ENCODE measurements around the gene GAL3ST1.
"Not testable (repeated sequence)": the region's sequence is repeated elsewhere in the genome, so short reads cannot be mapped to it uniquely, and the experiment has no call there.

GAL3ST1 gene

GRCh38 chr22:30598986-30599385, 24.5 kb upstream of the GAL3ST1 start:
- in situ Hi-C loops (cut with HindIII; ENCODE audit: low sequenced_read_pairs), result no loop called here

GRCh38 chr22:30596886-30597285, 22.4 kb upstream of the GAL3ST1 start:
- in situ Hi-C loops (cut with HindIII; ENCODE audit: low sequenced_read_pairs), result no loop called here

- in situ Hi-C loops (cut with HindIII; ENCODE audit: low sequenced_read_pairs), result no loop called here
Measured at GRCh38 chr22:30596199-30596598, 21.7 kb upstream of the GAL3ST1 start.

GRCh38 chr22:30592360-30592713, 17.9 kb upstream of the GAL3ST1 start:
- in situ Hi-C loops (cut with HindIII; ENCODE audit: low sequenced_read_pairs), result not testable (repeated sequence)

GRCh38 chr22:30591588-30592359, 17.3 kb upstream of the GAL3ST1 start, which contains the start of gene PES1:
PES1 (minus strand) TSS chr22:30591910; CDS start chr22:30591833, 77 bp downstream.
- in situ Hi-C loops (cut with HindIII; ENCODE audit: low sequenced_read_pairs), result no loop called here

- in situ Hi-C loops (cut with HindIII; ENCODE audit: low sequenced_read_pairs), result no loop called here
Measured at GRCh38 chr22:30591191-30591587, 16.7 kb upstream of the GAL3ST1 start.

- in situ Hi-C loops (cut with HindIII; ENCODE audit: low sequenced_read_pairs), result no loop called here
Measured at GRCh38 chr22:30586414-30586813, 11.9 kb upstream of the GAL3ST1 start.

DNA sequence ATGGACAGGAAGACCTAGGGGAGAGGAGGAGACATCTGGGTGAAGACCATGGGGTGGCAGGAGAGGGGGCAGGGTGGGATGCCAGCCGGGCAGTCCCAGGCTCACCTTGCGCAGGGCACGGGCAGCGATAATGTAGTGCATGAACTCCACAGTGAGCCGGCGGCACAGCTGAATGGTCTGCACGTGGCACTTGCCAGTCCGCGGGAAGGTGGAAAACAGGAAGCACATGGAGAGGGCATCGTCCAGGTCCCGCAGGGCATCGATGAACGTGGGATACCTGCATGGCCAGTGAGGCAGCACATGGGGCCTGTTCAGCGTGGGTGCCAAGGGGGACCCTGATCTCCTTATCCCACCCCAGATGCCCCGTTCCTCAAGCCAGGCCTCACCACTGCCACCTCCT, 10.0 kb upstream of the GAL3ST1 start:
- in situ Hi-C loops (cut with HindIII; ENCODE audit: low sequenced_read_pairs), result no loop called here

DNA sequence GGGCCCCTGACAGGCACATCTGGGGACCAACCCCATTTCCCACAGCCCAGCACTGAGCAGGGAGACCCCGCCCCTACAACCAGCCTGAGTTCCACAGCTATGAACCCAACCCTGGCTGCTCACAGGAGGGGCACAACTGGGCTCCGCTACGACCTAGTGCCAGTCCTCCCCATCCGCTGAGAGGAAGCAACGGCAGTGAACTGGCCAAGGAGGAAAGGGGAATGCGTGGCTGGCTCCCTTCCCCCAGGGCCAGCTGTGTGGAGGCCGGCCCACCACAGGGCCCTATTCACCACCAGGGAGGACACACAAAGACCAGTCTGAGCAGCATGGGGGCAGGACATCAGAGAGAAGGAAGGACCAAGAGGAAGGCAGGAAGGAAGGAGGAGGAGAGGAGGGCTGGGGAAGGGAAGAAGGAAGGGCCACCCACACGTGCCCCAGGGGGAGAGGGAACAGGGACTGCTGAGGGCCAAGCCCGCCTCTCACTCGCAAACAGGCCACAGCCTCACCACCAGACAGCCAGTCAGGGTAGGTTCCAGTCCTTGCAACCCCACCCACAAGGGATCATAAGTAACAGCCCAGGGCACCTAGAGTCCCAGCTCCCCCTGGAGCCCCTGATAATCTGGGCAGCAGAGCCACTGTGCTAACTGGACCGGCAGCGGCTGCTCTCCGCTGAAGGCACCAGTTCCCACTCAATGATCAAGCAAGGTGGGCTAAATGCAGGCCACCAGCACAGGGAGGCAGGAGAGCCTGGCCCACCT, 8.5 kb upstream of the GAL3ST1 start:
- in situ Hi-C loops (cut with HindIII; ENCODE audit: low sequenced_read_pairs), result no loop called here

GRCh38 chr22:30582051-30582450, 7.6 kb upstream of the GAL3ST1 start:
- in situ Hi-C loops (cut with HindIII; ENCODE audit: low sequenced_read_pairs), result no loop called here

DNA sequence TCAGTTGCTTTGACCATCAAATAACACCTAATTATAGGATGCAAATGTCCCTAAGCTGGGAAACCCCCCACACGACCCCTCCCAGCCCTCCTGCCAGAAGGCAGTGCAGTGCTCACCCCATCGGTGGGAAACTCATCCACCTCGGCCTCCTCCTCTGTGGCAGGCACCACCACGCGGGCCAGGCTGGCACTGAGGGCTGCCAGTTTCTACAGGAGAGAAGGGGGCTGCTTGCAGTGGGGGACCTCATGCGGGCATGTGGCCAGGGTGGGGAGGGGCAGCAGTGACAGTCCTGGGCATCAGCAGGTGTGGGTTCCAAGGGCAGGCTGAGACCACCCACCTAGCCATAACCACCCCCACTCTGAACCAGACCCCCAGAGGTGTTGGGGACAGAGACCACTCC, 6.4 kb upstream of the GAL3ST1 start:
- in situ Hi-C loops (cut with HindIII; ENCODE audit: low sequenced_read_pairs), result no loop called here

- in situ Hi-C loops (cut with HindIII; ENCODE audit: low sequenced_read_pairs), result no loop called here
Measured at GRCh38 chr22:30578481-30578880, 4.0 kb upstream of the GAL3ST1 start.

GRCh38 chr22:30575859-30576258, 1.4 kb upstream of the GAL3ST1 start:
- in situ Hi-C loops (cut with HindIII; ENCODE audit: low sequenced_read_pairs), result no loop called here

- in situ Hi-C loops (cut with HindIII; ENCODE audit: low sequenced_read_pairs), result no loop called here
Measured at GRCh38 chr22:30574997-30575671, 669 bp upstream of the GAL3ST1 start.

DNA sequence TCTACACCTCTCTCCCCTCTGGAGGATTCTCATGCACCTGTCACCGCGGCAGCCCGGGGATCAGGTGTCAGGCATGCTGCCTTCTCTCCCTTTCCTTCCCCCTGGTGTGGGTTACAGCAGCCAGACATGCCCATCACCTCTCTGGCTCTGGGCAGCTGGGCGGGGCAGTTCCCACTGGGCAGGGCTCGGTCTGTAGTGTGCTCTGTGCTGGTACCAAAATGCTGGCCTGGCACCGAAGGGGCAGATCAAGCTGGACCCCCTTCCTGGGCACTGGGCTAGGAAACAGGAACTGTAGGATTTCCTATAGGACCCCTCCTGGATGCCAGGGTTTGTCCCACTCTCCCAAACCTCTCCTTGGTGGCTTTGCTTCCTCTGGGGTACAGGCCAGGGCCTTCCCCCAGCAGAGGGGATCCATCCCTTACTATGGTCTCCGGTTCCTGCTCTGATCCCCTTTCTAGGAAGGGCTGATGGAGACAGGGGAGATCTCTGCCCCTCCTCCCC, 821 bp downstream of the GAL3ST1 start:
- in situ Hi-C loops (cut with HindIII; ENCODE audit: low sequenced_read_pairs), result no loop called here

- in situ Hi-C loops (cut with HindIII; ENCODE audit: low sequenced_read_pairs), result no loop called here
Measured at GRCh38 chr22:30572840-30573593, 1.4 kb downstream of the GAL3ST1 start.

DNA sequence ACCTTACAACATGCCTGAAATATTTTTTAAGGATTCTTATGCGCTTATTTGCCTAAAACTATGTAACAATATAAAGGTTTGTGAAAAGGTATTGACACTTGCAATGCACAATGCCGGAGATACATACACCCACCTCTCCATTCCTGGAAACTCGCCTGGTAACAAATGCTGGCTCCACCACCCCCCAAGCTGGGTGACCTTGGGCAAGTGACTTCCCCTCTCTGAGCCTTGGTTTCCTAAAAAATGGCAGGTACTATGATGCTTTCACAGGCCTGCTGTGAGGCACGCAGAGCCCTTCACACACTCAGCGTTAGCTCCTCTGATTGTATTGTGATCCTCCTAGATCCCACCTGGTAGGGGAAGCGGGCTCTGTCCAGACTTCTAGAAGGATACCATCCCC, 2.3 kb downstream of the GAL3ST1 start:
- in situ Hi-C loops (cut with HindIII; ENCODE audit: low sequenced_read_pairs), result no loop called here

GRCh38 chr22:30569674-30570202, 4.7 kb downstream of the GAL3ST1 start:
- in situ Hi-C loops (cut with HindIII; ENCODE audit: low sequenced_read_pairs), result loop anchor here (10.0 kb wide), 1 partner anchor 55 kb away; no protein-coding TSS in a partner anchor

DNA sequence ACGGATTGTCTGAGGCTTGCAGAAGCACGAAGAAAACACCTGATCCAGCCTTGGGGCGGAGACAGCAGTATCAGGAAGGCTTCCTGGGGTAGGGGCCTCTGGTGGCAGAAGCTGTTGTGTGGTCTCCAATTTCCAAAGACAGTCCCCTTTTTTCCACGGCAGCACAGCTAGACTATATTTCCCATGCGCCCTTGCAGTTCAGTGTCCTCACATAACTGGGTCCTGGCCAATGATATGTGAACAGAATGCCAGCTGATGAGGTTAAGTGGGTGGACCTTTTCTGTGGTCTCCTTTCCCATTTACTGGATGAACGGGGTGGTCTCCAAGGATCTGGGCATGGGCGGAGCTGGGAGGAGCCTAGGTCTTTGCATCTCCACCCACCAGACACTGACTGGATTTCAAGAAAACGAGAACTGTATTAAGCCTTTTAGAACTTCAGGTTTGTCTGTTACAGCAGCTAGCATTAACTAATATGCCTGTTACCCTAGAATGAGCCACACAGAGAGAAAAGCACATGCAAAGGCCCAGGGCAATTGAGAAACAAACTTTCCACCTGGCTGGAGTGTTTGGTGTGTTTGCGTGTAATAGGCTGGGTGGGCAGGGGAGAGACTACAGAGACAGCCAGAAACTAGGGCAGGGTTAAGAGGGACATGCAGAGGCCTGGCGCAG, 6.2 kb downstream of the GAL3ST1 start:
- in situ Hi-C loops (cut with HindIII; ENCODE audit: low sequenced_read_pairs), result loop anchor here (10.0 kb wide), 1 partner anchor 53 kb away; no protein-coding TSS in a partner anchor

DNA sequence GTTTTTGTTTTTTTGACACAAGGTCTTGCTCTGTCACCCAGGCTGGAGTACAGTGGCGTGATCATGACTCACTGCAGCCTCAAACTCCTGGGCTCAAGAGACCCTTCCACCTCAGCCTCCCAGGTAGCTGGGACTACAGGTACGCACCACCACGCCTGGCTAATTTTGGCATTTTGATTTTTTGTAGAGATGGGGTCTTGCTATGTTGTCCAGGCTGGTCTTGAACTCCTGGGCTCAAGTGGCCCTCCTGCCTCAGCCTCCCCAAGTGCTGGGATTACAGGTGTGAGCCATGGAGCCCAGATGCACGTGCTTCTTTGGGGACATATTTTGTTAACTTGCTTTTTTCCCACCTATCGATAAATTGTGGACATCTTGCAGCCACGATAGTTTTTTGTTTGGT, 7.2 kb downstream of the GAL3ST1 start:
- in situ Hi-C loops (cut with HindIII; ENCODE audit: low sequenced_read_pairs), result loop anchor here (10.0 kb wide), 1 partner anchor 52 kb away; no protein-coding TSS in a partner anchor
